Measurements from ENCODE around the gene NWD2.

Gene NWD2

DNA sequence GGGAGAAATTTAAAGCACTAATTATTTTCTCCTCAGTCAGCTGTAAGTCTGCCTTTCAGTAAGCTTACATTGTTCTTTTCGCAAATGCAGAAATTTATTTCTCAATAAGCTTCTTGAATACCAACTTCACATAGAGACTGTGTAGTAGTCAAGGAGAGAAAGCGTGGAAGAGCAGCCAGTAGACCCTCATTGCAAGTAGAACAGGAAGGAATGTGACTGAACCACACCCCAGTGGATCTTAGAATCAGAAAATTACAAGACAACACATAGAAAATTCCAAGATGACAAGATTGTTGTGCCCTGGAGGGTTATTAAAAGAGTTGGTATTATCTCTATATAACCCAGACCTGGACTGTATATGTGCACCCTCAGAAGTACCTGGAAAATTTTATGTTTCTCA, 224.7 kb downstream of the NWD2 start:
- TF ChIP-seq ZNF274 (IDR thresholded peaks at IDR 0.05; ENCODE audit: low read depth, low read length), result no peak

DNA sequence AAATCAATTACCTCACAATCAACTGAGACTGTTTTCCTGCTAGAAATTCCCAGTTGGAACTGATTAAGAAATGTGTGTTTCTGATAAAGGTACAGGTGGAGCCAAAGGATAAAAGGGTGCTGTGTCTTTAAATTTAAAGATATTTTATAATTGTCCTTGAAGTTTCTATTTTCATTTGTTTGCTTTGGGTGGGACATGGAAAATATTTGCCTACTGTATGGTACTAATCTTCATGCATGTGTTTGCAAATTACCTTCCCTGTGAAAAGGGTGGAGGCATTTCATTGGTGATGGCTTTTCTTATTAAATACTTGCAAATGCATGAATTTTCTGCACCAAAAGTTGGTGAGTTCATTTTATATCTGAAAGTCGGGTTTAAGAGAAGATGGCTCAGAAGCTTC, 225.7 kb downstream of the NWD2 start:
- no peak for TF ChIP-seq ZNF274 (IDR thresholded peaks at IDR 0.05; ENCODE audit: low read depth, low read length)
- no peak overlapping the region for H3K4me3 ChIP-seq (ENCODE audit: low read length)

More for the DNA sequence above, 224.7 kb downstream of the NWD2 start:
- H3K4me3 ChIP-seq (ENCODE audit: low read length), result no peak overlapping the region

DNA sequence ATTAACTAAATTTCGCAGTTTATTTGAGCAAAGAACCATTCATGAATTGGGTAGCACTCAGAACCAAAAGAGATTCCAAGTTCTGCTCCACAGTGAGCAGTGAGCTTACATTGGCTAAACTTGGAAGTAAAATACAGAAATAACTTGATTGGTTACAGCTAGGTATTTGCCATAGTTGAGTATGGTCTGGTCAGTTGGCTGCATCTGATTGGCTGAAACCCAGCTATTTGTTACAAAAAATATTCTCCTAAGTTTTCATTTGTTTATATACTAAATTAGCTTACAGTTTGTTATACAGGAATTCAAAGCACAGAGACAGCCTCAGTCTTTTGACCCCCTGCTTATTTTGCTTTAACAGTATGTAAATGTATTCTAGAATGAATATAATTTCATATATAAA, 226.6 kb downstream of the NWD2 start:
- no peak for TF ChIP-seq ZNF274 (IDR thresholded peaks at IDR 0.05; ENCODE audit: low read depth, low read length)

DNA sequence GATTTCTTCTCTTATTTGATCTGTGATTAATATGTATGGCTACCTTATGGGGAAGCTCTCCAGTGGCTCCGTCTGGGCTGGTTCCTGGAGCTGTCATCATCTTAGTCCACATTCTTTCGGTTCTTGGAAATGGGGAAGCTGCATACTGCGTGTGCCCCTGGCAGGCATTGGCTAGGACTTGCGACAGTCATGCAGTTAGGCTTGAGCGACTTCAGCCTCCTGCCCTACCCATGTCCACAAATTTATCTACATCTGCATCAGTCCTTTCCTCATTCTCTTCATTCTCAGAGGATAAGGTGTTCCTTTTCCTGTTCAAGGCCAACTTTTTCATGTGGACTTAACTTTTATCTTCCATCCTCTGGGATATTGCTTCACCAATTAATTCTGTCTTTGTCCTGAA, 227.4 kb downstream of the NWD2 start:
- no peak overlapping the region for H3K4me3 ChIP-seq (ENCODE audit: low read length)
- TF ChIP-seq ZNF274 (IDR thresholded peaks at IDR 0.05; ENCODE audit: low read depth, low read length), result no peak

More for the DNA sequence above, 226.6 kb downstream of the NWD2 start:
- H3K4me3 ChIP-seq (ENCODE audit: low read length), result no peak overlapping the region

DNA sequence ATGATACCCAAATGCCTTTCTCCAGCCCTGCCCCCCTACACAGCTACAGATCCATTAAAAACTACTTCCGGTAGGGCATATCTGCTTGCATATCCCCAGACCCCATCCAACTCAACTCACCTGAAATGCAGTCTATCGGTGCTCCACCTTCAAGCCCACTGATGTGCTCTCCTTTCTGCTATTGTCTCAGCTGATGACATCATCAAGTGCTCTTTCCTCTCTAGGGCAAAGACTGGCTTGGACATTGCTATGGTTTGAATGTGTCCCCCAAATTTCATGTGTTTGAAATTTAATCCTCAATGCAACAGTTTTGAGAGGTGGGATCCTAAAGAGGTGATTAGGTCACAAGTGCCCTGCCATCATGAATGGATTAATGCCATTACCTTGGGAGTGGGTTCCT, 229.3 kb downstream of the NWD2 start:
- no peak for TF ChIP-seq ZNF274 (IDR thresholded peaks at IDR 0.05; ENCODE audit: low read depth, low read length)
- no peak overlapping the region for H3K4me3 ChIP-seq (ENCODE audit: low read length)

DNA sequence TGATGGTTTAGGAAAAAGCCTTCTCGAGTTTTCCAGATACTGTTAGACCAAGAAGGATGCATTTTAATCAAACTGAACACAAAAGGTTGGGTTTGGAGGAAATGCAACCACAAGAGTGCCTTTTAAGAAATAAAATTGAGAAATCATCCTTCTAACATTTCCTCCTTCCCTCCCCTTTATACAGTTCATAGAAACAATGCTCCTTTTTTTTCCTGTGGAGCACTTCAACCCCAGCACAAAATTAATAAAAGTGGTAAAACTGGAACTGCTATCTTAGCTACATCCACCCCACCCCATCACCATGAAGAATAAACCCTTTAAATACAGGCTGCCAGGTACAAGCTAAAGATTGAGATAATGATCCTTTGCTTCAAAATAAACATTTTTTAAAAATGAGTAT, 230.5 kb downstream of the NWD2 start:
- H3K4me3 ChIP-seq (ENCODE audit: low read length), result no peak overlapping the region
- TF ChIP-seq ZNF274 (IDR thresholded peaks at IDR 0.05; ENCODE audit: low read depth, low read length), result no peak

DNA sequence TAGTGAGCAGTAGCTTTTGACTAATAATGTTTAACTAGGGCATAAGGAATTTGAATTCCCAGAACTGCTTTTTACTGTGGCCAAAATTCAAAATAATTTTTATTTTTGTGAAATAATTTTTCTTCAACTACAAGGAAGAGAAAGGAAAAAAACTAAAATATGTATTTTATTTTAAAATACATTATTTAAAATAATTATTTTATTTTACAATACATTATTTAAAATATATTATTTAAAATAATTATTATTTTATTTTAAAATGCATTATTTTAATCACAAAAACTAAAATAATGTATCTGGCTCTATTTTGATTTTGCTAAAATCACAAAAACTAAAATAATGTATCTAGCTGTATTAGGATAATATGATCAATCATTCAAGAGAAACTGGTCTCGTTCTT, 231.2 kb downstream of the NWD2 start:
- H3K4me3 ChIP-seq (ENCODE audit: low read length), result no peak overlapping the region
- no peak for TF ChIP-seq ZNF274 (IDR thresholded peaks at IDR 0.05; ENCODE audit: low read depth, low read length)

DNA sequence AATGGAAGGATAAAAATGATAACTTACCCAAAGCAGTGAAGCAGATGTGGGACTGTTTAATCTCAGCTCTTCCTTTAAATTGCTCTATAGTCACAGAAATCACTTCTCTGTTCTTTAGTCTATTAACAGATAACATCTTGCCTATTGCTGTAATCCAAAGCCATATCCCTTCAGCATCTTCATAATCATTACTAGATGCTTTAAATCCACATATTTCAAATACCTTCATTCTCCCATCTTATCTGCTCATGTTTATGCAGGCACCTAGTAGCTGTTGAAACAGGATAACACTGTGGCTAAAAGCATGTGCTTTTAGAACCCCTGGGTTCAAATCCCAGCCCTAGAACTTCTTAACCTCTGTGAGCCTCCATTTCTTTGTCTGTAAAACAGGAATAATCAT, 231.7 kb downstream of the NWD2 start:
- no peak overlapping the region for H3K4me3 ChIP-seq (ENCODE audit: low read length)
- TF ChIP-seq ZNF274 (IDR thresholded peaks at IDR 0.05; ENCODE audit: low read depth, low read length), result no peak

DNA sequence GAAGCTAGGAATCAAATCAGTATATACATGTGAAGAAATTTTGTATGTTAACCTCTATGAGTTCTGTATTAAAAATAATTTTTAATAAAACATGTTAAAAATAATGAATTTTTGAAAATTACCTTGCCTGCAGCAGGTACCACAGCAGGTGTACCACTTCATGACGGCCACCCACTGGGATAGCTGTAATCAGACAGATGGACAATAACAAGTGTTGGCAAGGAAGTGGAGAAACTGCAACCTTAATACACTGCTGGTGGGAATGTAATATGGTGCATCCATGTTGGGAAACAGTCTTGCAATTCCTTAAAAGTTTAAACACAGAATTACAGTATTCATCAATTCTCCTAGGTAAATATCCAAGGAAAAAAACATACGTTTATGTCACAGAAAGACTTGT, 232.1 kb downstream of the NWD2 start:
- no peak for TF ChIP-seq ZNF274 (IDR thresholded peaks at IDR 0.05; ENCODE audit: low read depth, low read length)
- H3K4me3 ChIP-seq (ENCODE audit: low read length), result no peak overlapping the region

DNA sequence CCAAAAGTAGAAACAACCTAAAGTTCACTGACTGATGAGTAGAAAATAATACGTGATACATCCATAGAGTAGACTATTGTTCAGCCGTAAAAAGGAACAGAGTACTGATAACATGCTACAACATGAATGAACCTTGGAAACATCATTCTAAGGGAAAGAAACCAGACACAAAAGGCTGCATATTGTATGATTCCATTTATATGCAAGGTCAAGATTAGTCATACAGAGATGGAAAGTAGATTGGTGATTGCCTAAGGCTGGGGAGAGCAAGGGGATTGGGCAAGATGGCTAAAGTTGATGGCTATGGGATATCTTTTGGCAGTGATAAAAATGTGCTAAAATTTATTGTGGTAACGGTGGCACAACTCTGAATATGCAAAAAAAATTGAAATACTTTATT, 232.6 kb downstream of the NWD2 start:
- H3K4me3 ChIP-seq (ENCODE audit: low read length), result no peak overlapping the region
- TF ChIP-seq ZNF274 (IDR thresholded peaks at IDR 0.05; ENCODE audit: low read depth, low read length), result no peak

DNA sequence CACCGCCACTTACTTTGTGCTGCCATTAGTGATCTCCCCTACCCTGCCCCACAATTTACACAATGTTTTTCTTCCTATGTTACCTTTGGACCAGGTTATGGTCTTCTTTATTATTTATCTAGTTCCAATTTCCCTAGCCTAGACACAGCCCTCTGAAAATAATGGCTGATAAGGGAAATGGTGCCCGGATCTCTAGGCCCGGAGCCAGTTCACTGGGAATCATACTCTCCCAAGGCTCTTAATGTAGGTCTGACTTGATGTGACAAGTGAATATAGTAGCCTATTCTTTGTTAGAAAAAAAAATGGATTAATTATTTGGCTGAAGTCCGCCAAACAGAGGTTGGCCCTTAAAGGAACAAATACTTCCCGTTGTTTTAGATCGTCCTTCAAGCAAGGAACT, 233.6 kb downstream of the NWD2 start:
- no peak for TF ChIP-seq ZNF274 (IDR thresholded peaks at IDR 0.05; ENCODE audit: low read depth, low read length)
- no peak overlapping the region for H3K4me3 ChIP-seq (ENCODE audit: low read length)

DNA sequence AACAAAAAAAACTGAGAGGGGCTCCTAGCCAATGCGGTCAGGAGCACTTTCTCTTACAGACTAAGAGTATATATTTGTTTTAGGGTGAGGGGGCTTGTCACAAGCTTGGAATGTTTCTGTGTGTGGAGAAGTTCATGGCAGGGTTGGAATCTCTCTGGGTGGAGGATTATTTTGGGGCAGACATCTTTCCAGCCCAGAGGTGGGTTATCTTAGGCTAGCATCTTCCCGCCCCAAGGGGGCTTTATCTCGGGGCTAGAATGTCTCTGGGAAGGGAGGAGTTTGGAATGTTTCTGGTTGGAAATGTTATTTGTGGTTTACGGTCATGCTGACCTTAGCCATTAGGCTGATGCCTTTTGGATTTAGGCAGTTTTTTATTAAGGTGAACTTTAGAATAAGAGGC, 236.0 kb downstream of the NWD2 start:
- no peak overlapping the region for H3K4me3 ChIP-seq (ENCODE audit: low read length)
- TF ChIP-seq ZNF274 (IDR thresholded peaks at IDR 0.05; ENCODE audit: low read depth, low read length), result no peak

DNA sequence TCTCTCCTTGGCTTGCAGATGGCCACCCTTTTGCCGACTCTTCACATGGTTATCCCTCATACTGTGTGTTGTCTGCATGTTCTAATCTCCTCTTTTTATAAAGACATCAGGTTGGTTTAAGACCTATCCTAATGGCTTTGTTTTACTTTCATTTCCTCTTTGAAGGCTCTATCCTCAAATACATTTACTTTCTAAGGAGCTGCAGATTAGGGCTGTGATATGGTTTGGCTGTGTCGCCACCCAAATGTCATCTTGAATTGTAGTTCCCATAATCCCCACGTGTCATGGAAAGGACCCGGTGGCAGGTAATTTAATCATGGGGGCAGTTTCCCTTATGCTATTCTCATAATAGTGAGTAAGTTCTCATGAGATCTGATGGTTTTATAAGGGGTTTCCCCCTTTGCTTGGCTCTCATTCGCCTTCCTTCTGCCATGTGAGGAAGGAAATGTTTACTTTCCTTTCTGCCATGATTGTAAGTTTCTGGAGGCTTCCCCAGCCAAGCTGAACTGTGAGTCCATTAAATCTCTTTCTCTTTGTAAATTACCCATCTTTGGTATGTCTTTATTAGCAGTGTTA, 237.1 kb downstream of the NWD2 start:
- TF ChIP-seq ZNF274 (IDR thresholded peaks at IDR 0.05; ENCODE audit: low read depth, low read length), result no peak
- H3K4me3 ChIP-seq (ENCODE audit: low read length), result no peak overlapping the region

DNA sequence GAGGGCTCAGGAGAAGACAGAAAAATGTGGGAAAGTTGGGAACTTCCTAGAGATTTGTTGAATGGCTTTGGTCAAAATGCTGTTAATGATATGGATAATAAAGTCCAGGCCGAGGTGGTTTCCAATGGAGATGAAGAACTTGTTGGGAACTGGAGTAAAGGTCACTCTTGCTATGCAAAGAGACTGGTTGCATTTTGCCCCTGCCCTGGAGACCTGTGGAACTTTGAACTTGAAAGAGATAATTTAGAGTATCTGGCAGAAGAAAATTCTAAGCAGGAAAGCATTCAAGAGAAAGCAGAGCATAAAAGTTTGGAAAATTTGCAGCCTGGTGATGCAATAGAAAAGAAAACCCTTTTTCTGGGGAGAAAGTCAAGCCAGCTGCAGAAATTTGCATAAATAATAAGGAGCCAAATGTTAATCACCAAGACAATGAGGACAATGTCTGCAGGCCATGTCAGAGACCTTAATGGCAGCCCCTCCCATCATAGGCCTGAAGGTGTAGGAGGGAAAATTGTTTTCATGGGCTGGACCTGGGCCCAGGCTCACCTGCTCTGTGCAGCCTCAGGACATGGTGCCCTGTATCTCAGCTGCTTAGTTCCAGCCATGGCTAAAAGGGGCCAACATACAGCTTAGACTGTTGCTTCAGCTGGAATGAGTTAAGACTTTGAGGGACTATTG, 237.8 kb downstream of the NWD2 start:
- H3K4me3 ChIP-seq (ENCODE audit: low read length), result no peak overlapping the region

DNA sequence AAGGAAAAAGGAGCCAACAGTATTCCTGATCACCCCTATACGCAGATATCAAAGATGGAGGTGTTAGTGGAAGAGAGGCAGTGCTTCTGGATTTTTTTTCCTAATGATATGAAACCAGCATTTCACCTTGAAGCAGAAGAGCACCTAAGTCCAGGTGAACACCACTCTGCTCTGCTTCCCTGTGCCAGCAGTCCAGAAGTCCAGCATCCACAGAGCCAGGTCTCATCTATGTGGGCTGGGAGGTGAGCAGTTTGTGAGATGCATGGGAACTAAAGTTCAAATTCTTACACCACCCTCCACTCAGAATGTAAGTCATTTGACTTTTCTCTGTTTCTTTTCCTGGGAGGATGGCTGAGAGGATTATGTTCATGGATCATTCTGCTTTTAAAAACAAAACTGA, 239.1 kb downstream of the NWD2 start:
- TF ChIP-seq ZNF274 (IDR thresholded peaks at IDR 0.05; ENCODE audit: low read depth, low read length), result no peak
- H3K4me3 ChIP-seq (ENCODE audit: low read length), result no peak overlapping the region

More for the DNA sequence above, 237.8 kb downstream of the NWD2 start:
- TF ChIP-seq ZNF274 (IDR thresholded peaks at IDR 0.05; ENCODE audit: low read depth, low read length), result no peak

DNA sequence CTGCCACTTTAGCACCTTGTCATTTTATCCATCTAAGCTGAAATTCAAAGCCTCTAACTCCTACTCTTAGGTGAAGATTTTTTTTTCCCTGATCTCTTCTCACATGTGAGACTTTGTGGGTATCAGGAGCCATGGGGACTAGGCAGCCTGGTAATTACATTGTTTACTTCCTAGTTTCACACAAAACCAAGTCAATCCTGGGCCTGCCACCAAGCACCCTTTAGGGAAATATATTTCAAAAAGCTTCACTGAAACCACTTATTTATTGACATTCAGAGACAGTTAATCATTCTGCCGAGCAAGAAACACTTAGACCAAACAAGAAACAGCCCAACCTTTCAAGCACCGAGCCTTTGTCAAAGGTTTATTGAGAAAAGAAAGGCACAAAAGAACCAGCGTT, 241.6 kb downstream of the NWD2 start:
- TF ChIP-seq ZNF274 (IDR thresholded peaks at IDR 0.05; ENCODE audit: low read depth, low read length), result no peak
- no peak overlapping the region for H3K4me3 ChIP-seq (ENCODE audit: low read length)
